Activated naive CD8-positive, alpha-beta T cell treated with anti-CD3 and anti-CD28 coated beads for 36 hours (primary cell): Measurements from ENCODE around the gene CCDC60. TPM values are rescaled to one million over a fixed set of nuclear protein-coding genes. Genes with fewer than 3 reads are reported as not detected.

Source experiments
- DNase-seq: peaks from one replicate; pipeline ENCODE4 v3.0.0; 2021
- H3K27ac Mint-ChIP-seq: one replicate; pipeline ENCODE4 v1.8.0; 2022; ENCODE audit warnings: mild to moderate bottlenecking, moderate library complexity, mixed read lengths
- H3K27me3 Mint-ChIP-seq: one replicate; pipeline ENCODE4 v1.8.0; 2022; ENCODE audit warnings: mild to moderate bottlenecking, mixed read lengths
- H3K36me3 Mint-ChIP-seq: one replicate; pipeline ENCODE4 v1.8.0; 2021; ENCODE audit warnings: mild to moderate bottlenecking, mixed read lengths
- H3K4me1 Mint-ChIP-seq: one replicate; pipeline ENCODE4 v1.8.0; 2021; ENCODE audit warnings: mixed read lengths
- H3K4me3 Mint-ChIP-seq: one replicate; pipeline ENCODE4 v1.8.0; 2022; ENCODE audit warnings: mild to moderate bottlenecking, moderate library complexity, mixed read lengths
- H3K9me3 Mint-ChIP-seq: one replicate; pipeline ENCODE4 v1.8.0; 2022; ENCODE audit warnings: mixed read lengths
- total RNA-seq, 2 experiments: library from RNA; stranded (reverse); gene quantifications; one replicate each; pipeline ENCODE4 v1.2.3, GENCODE V29; 2021

CCDC60 gene
- total RNA-seq, 2 experiments from 2014 or later: not detected

- no peaks in the 10 kb centered on the region for H3K4me1 Mint-ChIP-seq
Measured at GRCh38 chr12:119365451-119365850, 30.9 kb downstream of the CCDC60 start.

GRCh38 chr12:119366007-119366406 is 31.5 kb downstream of the CCDC60 start:
- Mint-ChIP-seq H3K9me3 (peaks cover 2% of the 10 kb centered on the region), H3K27ac (no peak overlapping the region), H3K4me3 (no peak overlapping the region), H3K36me3 (no peaks in the 10 kb centered on the region), H3K4me1 (no peaks in the 10 kb centered on the region), H3K27me3 (peaks cover 3% of the 10 kb centered on the region)
- no peak for DNase-seq

More at GRCh38 chr12:119365451-119365850, 30.9 kb downstream of the CCDC60 start:
- Mint-ChIP-seq H3K36me3 (no peaks in the 10 kb centered on the region), H3K27me3 (peaks cover 3% of the 10 kb centered on the region), H3K9me3 (peaks cover 2% of the 10 kb centered on the region), H3K4me3 (no peak overlapping the region), H3K27ac (no peak overlapping the region)
- no peak for DNase-seq

- peaks cover 3% of the 10 kb centered on the region for H3K27me3 Mint-ChIP-seq
- no peak overlapping the region for H3K4me3 Mint-ChIP-seq
- H3K9me3 Mint-ChIP-seq: no peaks in the 10 kb centered on the region
- H3K36me3 Mint-ChIP-seq: no peaks in the 10 kb centered on the region
- no peak overlapping the region for H3K27ac Mint-ChIP-seq
- H3K4me1 Mint-ChIP-seq: no peaks in the 10 kb centered on the region
- no peak for DNase-seq
Measured at GRCh38 chr12:119369161-119369560, 34.6 kb downstream of the CCDC60 start.

GRCh38 chr12:119369907-119370546 is 35.5 kb downstream of the CCDC60 start:
- H3K36me3 Mint-ChIP-seq: no peaks in the 10 kb centered on the region
- H3K4me1 Mint-ChIP-seq: no peaks in the 10 kb centered on the region
- no peak overlapping the region for H3K4me3 Mint-ChIP-seq
- no peak overlapping the region for H3K27ac Mint-ChIP-seq
- H3K27me3 Mint-ChIP-seq: peaks cover 7% of the 10 kb centered on the region
- no peaks in the 10 kb centered on the region for H3K9me3 Mint-ChIP-seq
- no peak for DNase-seq

- Mint-ChIP-seq H3K4me3 (no peak overlapping the region), H3K27me3 (peaks cover 11% of the 10 kb centered on the region), H3K9me3 (no peaks in the 10 kb centered on the region), H3K27ac (no peak overlapping the region), H3K4me1 (no peaks in the 10 kb centered on the region), H3K36me3 (no peaks in the 10 kb centered on the region)
- no peak for DNase-seq
Measured at GRCh38 chr12:119372540-119372939, 38.0 kb downstream of the CCDC60 start.

- Mint-ChIP-seq H3K4me3 (no peak overlapping the region), H3K27ac (no peak overlapping the region)
- no peak for DNase-seq
Measured at GRCh38 chr12:119373001-119373400, 38.5 kb downstream of the CCDC60 start.

GRCh38 chr12:119373666-119374065 is 39.1 kb downstream of the CCDC60 start:
- no peaks in the 10 kb centered on the region for H3K36me3 Mint-ChIP-seq
- no peak overlapping the region for H3K27ac Mint-ChIP-seq
- H3K9me3 Mint-ChIP-seq: no peaks in the 10 kb centered on the region
- no peak overlapping the region for H3K4me3 Mint-ChIP-seq
- H3K4me1 Mint-ChIP-seq: no peaks in the 10 kb centered on the region
- DNase-seq: no peak
- peaks cover 11% of the 10 kb centered on the region for H3K27me3 Mint-ChIP-seq

More at GRCh38 chr12:119373001-119373400, 38.5 kb downstream of the CCDC60 start:
- Mint-ChIP-seq H3K36me3 (no peaks in the 10 kb centered on the region), H3K4me1 (no peaks in the 10 kb centered on the region), H3K27me3 (peaks cover 11% of the 10 kb centered on the region), H3K9me3 (no peaks in the 10 kb centered on the region)

- Mint-ChIP-seq H3K27me3 (peaks cover 11% of the 10 kb centered on the region), H3K9me3 (no peaks in the 10 kb centered on the region)
Measured at GRCh38 chr12:119374635-119375034, 40.1 kb downstream of the CCDC60 start.

GRCh38 chr12:119375075-119375882 is 40.8 kb downstream of the CCDC60 start:
- H3K4me3 Mint-ChIP-seq: no peak overlapping the region
- no peak overlapping the region for H3K27ac Mint-ChIP-seq
- peaks cover 9% of the 10 kb centered on the region for H3K27me3 Mint-ChIP-seq
- no peaks in the 10 kb centered on the region for H3K9me3 Mint-ChIP-seq
- no peaks in the 10 kb centered on the region for H3K36me3 Mint-ChIP-seq
- H3K4me1 Mint-ChIP-seq: no peaks in the 10 kb centered on the region
- DNase-seq: no peak

More at GRCh38 chr12:119374635-119375034, 40.1 kb downstream of the CCDC60 start:
- no peak for DNase-seq
- H3K27ac Mint-ChIP-seq: no peak overlapping the region
- H3K4me1 Mint-ChIP-seq: no peaks in the 10 kb centered on the region
- no peaks in the 10 kb centered on the region for H3K36me3 Mint-ChIP-seq
- no peak overlapping the region for H3K4me3 Mint-ChIP-seq

- Mint-ChIP-seq H3K9me3 (no peaks in the 10 kb centered on the region), H3K36me3 (no peaks in the 10 kb centered on the region), H3K4me1 (no peaks in the 10 kb centered on the region), H3K27me3 (peaks cover 10% of the 10 kb centered on the region), H3K4me3 (no peak overlapping the region), H3K27ac (no peak overlapping the region)
- DNase-seq: no peak
Measured at GRCh38 chr12:119375883-119376190, 41.3 kb downstream of the CCDC60 start.

- no peak overlapping the region for H3K27ac Mint-ChIP-seq
- peaks cover 13% of the 10 kb centered on the region for H3K27me3 Mint-ChIP-seq
- no peak for DNase-seq
- H3K36me3 Mint-ChIP-seq: no peaks in the 10 kb centered on the region
- H3K9me3 Mint-ChIP-seq: no peaks in the 10 kb centered on the region
- H3K4me1 Mint-ChIP-seq: no peaks in the 10 kb centered on the region
- no peak overlapping the region for H3K4me3 Mint-ChIP-seq
Measured at GRCh38 chr12:119378903-119379302, 44.4 kb downstream of the CCDC60 start.

GRCh38 chr12:119381471-119382235 is 47.1 kb downstream of the CCDC60 start:
- no peak overlapping the region for H3K4me3 Mint-ChIP-seq
- no peak for DNase-seq

GRCh38 chr12:119383206-119383605 is 48.7 kb downstream of the CCDC60 start:
- Mint-ChIP-seq H3K4me3 (no peak overlapping the region), H3K36me3 (no peaks in the 10 kb centered on the region), H3K4me1 (no peaks in the 10 kb centered on the region), H3K27me3 (peaks cover 10% of the 10 kb centered on the region), H3K27ac (no peak overlapping the region), H3K9me3 (no peaks in the 10 kb centered on the region)
- DNase-seq: no peak

More at GRCh38 chr12:119381471-119382235, 47.1 kb downstream of the CCDC60 start:
- Mint-ChIP-seq H3K27ac (no peak overlapping the region), H3K9me3 (no peaks in the 10 kb centered on the region), H3K36me3 (no peaks in the 10 kb centered on the region), H3K4me1 (no peaks in the 10 kb centered on the region), H3K27me3 (peaks cover 6% of the 10 kb centered on the region)

- Mint-ChIP-seq H3K27me3 (peaks cover 10% of the 10 kb centered on the region), H3K4me3 (no peak overlapping the region), H3K4me1 (no peaks in the 10 kb centered on the region), H3K36me3 (no peaks in the 10 kb centered on the region), H3K9me3 (no peaks in the 10 kb centered on the region), H3K27ac (no peak overlapping the region)
- DNase-seq: no peak
Measured at GRCh38 chr12:119384340-119384739, 49.8 kb downstream of the CCDC60 start.

- Mint-ChIP-seq H3K27me3 (peaks cover 7% of the 10 kb centered on the region), H3K4me3 (no peak overlapping the region), H3K36me3 (no peaks in the 10 kb centered on the region), H3K9me3 (no peaks in the 10 kb centered on the region), H3K27ac (no peak overlapping the region), H3K4me1 (no peaks in the 10 kb centered on the region)
- no peak for DNase-seq
Measured at GRCh38 chr12:119385659-119386058, 51.1 kb downstream of the CCDC60 start.
